ENCODE results near the gene PXDN.

PXDN gene

DNA sequence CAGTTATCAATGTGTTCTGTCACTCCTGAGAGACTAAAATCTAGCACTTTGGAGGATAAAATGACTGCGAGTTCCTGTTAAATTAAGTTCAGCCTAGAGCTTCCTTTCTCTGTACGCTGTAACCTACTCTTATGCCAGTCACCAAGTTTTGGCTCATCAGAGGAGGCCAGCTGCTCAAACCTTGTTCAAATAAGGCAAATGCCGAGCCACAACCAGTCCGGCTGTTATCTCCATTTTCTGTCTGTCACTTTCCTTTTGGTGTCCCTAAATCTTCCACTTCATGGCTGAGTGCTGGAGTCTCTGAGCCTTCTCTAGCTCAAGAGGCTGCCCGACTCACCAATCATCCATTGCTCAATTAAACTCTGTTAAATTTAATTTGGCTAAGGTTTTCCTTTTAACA, 33.5 kb upstream of the PXDN start:
- Mint-ChIP-seq H3K27ac (no peak overlapping the region), H3K4me3 (no peak overlapping the region), H3K4me1 (peaks cover 37% of the 10 kb centered on the region), H3K9me3 (no peaks in the 10 kb centered on the region), H3K27me3 (ENCODE audit: low read depth, poor library complexity) (peaks cover 33% of the 10 kb centered on the region), H3K36me3 (ENCODE audit: low read depth) (no peaks in the 10 kb centered on the region)
- TF ChIP-seq, protein P1, sequence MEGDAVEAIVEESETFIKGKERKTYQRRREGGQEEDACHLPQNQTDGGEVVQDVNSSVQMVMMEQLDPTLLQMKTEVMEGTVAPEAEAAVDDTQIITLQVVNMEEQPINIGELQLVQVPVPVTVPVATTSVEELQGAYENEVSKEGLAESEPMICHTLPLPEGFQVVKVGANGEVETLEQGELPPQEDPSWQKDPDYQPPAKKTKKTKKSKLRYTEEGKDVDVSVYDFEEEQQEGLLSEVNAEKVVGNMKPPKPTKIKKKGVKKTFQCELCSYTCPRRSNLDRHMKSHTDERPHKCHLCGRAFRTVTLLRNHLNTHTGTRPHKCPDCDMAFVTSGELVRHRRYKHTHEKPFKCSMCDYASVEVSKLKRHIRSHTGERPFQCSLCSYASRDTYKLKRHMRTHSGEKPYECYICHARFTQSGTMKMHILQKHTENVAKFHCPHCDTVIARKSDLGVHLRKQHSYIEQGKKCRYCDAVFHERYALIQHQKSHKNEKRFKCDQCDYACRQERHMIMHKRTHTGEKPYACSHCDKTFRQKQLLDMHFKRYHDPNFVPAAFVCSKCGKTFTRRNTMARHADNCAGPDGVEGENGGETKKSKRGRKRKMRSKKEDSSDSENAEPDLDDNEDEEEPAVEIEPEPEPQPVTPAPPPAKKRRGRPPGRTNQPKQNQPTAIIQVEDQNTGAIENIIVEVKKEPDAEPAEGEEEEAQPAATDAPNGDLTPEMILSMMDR (IDR thresholded peaks at IDR 0.05), result no peak
- DNase-seq, result no peak

DNA sequence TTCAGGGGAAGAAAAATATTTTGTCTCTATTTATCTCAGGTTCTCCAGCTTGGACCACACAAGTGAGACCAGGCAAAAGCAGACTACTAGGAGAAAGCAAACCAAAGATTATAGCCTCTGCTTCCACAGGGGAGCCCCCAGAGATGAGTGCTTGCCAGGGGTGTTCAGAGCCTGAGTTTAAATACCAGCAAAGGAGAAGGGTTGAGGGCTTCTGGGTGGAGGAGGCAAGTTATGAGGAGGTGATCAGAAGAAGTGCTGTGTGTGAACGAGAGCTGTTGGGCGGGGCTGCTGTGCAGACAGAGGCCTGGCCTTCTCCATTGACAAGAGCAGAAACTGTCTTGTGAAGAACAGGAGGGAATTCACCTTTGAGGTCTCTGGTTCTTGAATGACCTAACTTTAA, 32.8 kb upstream of the PXDN start:
- DNase-seq, result no peak
- TF ChIP-seq, protein P1 (IDR thresholded peaks at IDR 0.05), result no peak
- no peaks in the 10 kb centered on the region for H3K36me3 Mint-ChIP-seq (ENCODE audit: low read depth)

GRCh38 chr2:1775511-1776035, 31.3 kb upstream of the PXDN start:
- DNase-seq, result no peak
- no peak overlapping the region for H3K27ac Mint-ChIP-seq
- H3K36me3 Mint-ChIP-seq (ENCODE audit: low read depth), result no peaks in the 10 kb centered on the region
- TF ChIP-seq, protein P1 (IDR thresholded peaks at IDR 0.05), result no peak
- no peak overlapping the region for H3K4me3 Mint-ChIP-seq
- peaks cover 24% of the 10 kb centered on the region for H3K27me3 Mint-ChIP-seq (ENCODE audit: low read depth, poor library complexity)
- H3K4me1 Mint-ChIP-seq, result peaks cover 22% of the 10 kb centered on the region
- H3K9me3 Mint-ChIP-seq, result no peaks in the 10 kb centered on the region

More for the DNA sequence above, 32.8 kb upstream of the PXDN start:
- Mint-ChIP-seq H3K9me3 (no peaks in the 10 kb centered on the region), H3K4me3 (no peak overlapping the region), H3K27me3 (ENCODE audit: low read depth, poor library complexity) (peaks cover 32% of the 10 kb centered on the region), H3K4me1 (peaks cover 31% of the 10 kb centered on the region), H3K27ac (no peak overlapping the region)

- H3K27ac Mint-ChIP-seq, result no peak overlapping the region
- no peak overlapping the region for H3K4me3 Mint-ChIP-seq
- DNase-seq, result no peak
- TF ChIP-seq, protein P1 (IDR thresholded peaks at IDR 0.05), result no peak
- H3K9me3 Mint-ChIP-seq, result no peaks in the 10 kb centered on the region
- H3K27me3 Mint-ChIP-seq (ENCODE audit: low read depth, poor library complexity), result peaks cover 24% of the 10 kb centered on the region
- no peaks in the 10 kb centered on the region for H3K36me3 Mint-ChIP-seq (ENCODE audit: low read depth)
- peaks cover 22% of the 10 kb centered on the region for H3K4me1 Mint-ChIP-seq
Measured at GRCh38 chr2:1774929-1775328, 30.6 kb upstream of the PXDN start.

GRCh38 chr2:1773883-1774282, 29.6 kb upstream of the PXDN start:
- H3K27me3 Mint-ChIP-seq (ENCODE audit: low read depth, poor library complexity), result peaks cover 27% of the 10 kb centered on the region
- no peak for DNase-seq
- peaks cover 27% of the 10 kb centered on the region for H3K4me1 Mint-ChIP-seq
- no peaks in the 10 kb centered on the region for H3K9me3 Mint-ChIP-seq
- TF ChIP-seq, protein P1 (IDR thresholded peaks at IDR 0.05), result no peak
- H3K36me3 Mint-ChIP-seq (ENCODE audit: low read depth), result no peaks in the 10 kb centered on the region
- no peak overlapping the region for H3K4me3 Mint-ChIP-seq
- H3K27ac Mint-ChIP-seq, result no peak overlapping the region

GRCh38 chr2:1772471-1773267, 28.4 kb upstream of the PXDN start:
- H3K4me1 Mint-ChIP-seq, result peaks cover 24% of the 10 kb centered on the region
- no peaks in the 10 kb centered on the region for H3K36me3 Mint-ChIP-seq (ENCODE audit: low read depth)
- no peak overlapping the region for H3K27ac Mint-ChIP-seq
- TF ChIP-seq, protein P1 (IDR thresholded peaks at IDR 0.05), result no peak
- no peak overlapping the region for H3K4me3 Mint-ChIP-seq
- H3K27me3 Mint-ChIP-seq (ENCODE audit: low read depth, poor library complexity), result peaks cover 23% of the 10 kb centered on the region
- no peaks in the 10 kb centered on the region for H3K9me3 Mint-ChIP-seq
- no peak for DNase-seq
